ENCODE measurements around the gene PPHLN1.
"Not testable (repeated sequence)": the region's sequence is repeated elsewhere in the genome, so short reads cannot be mapped to it uniquely, and the experiment has no call there.

PPHLN1 gene

GRCh38 chr12:42323856-42324255 is 2.1 kb upstream of the PPHLN1 start:
- no peak for DNase-seq

- DNase-seq: no peak
These were observed 678 bp upstream of the PPHLN1 start for GRCh38 chr12:42325326-42325652.

DNA sequence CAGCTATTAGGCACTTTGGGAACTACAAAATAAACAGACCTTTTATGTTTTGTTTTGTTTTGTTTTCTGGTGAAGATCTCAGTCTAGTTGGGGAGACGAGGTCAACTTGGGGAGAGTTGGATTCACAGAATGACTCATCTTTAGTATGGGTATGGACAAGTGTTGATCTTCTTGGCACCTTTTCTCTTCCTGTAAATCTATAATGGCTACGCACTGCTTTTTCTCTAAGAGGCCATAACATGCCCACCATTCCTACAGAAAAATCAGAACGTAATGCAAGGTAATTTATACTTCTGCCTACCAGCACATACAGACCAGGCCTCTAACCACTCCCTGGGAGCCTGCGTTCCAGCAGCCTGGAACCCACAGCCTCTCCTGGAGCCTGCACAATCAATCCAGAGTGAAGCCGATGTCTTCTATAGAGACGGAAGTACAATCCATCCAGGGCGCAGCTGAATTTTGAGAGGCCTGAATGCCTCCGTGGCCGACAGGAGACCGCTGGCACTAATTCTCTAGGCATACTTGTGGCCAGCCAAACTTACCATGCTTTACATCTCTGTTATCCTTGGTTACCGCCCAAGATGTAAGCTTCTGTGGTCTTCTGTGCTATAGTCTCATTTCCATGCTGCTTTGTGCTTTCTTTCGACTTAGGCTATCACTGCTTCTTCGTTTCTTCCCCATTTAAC is 717 bp downstream of the PPHLN1 start:
- peak; percentile 28 for DNase-seq

- no peak for DNase-seq
These were observed 1.2 kb downstream of the PPHLN1 start for GRCh38 chr12:42327227-42327590.

DNA sequence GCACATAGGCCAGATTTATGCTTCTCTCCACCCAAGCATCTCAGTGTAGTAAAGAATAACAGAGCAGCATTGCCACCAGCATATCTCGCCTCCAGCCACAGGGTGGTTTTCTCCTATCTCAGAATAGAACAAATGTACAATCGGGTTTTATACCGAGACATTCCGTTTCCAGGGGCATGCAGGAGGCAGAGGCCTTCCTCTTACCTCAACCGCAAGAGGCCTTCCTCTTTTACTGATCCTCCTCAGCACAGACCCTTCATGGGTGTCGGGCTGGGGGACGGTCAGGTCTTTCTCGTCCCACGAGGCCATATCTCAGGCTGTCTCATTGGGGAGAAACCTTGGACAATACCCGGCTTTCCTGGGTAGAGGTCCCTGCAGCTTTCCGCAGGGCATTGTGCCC is 4.1 kb downstream of the PPHLN1 start:
- DNase-seq: not testable (repeated sequence)

DNA sequence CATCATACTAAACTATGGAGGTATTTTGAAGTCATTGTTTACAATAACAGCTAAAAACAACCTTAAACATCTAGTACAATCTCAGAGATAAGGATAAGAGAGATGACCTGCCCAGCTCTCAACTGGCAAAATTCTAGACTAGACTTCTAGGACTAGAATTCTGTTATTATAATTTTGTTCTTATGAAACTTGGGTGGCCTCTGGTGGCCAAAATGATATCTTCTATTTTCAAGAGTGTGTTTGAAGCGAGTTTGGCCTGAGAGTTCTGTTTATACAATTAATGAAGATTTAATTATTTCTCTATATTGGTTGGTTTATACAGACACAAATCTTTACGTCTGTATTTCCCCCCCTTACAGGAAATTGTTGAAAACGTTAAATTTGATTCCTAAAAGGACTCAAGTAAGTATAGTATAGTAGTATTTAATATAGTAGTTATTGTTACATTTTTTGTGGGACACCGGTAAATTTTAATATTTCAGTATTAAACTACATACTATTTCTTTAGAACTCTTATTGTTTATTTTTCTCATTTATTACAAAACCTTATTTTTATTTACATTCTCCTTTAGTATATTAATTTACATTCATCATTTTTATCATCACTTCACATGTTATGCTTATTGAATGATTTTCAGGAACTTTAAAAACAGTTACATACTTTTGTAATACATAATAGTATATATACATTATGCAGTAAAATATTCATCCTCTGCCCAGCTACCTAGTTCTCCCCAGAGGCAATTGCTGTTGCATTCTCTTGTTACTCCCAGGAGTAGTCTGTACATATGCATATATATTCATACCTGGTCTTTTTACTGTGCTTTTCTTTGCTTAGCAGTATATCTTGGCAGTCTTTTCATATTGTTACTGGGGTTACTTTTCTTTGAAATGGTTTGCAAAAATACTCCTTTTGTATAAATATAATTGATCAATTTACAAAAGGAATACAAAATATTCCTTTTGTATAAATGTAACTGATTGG is 6.6 kb downstream of the PPHLN1 start:
- peak; percentile 66 for DNase-seq

DNA sequence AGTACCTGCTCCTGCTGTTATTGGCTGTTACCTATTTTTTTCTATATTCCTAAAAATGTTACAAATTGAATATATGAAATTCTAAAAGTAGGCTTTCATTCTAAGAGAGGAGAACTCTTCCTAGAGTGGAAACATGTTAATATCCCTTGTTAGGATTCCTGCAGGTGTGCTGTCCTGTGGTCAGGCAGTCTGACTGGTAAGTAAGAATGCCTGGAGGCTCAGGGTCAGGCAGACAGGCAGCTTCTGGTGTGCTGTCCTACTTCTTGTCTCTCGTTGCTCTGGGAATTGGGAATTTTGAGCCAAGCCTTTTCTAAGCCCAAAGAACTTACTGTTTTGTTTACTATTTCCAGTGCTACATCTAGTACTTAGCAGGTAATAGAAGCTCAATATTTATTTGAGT is 10.3 kb downstream of the PPHLN1 start:
- DNase-seq: no peak

- DNase-seq: no peak
These were observed 12.3 kb downstream of the PPHLN1 start for GRCh38 chr12:42338280-42338679.

- DNase-seq: no peak
These were observed 16.1 kb downstream of the PPHLN1 start for GRCh38 chr12:42342028-42342427.

- no peak for DNase-seq
These were observed 17.8 kb downstream of the PPHLN1 start for GRCh38 chr12:42343721-42344120.

GRCh38 chr12:42346403-42347002 is 20.5 kb downstream of the PPHLN1 start:
- DNase-seq: no peak

- not testable (repeated sequence) for DNase-seq
These were observed 23.4 kb downstream of the PPHLN1 start for GRCh38 chr12:42349119-42350020.

DNA sequence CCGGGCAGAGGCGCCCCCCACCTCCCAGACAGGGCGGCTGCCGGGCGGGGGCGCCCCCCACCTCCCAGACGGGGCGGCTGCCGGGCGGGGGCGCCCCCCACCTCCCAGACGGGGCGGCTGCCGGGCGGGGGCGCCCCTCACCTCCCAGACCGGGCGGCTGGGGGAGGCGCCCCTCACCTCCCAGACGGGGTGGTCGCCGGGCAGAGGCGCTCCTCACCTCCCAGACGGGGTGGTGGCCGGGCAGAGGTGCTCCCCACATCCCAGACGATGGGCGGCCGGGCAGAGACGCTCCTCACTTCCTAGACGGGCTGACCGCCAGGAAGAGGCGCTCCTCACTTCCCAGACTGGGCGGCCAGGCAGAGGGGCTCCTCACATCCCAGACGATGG is 24.0 kb downstream of the PPHLN1 start:
- not testable (repeated sequence) for DNase-seq

DNA sequence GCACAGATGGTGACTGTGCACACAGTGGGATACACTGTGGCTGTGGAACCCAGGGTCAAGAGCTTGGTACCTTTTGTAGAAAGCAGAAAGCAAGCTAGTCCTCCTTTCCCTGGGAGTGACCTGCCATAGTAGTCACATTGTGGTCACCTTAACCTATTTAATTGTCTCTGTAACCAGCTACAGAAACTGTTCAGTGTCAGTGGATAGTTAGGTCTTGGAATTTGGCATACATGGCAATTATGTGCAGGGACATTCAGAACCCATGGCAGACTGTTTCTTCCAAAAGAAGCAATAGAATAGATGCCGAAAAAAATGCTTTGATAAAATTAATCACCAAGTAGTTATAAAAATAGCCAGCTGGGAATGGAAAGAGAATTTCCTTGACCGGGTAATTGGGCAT is 30.4 kb downstream of the PPHLN1 start:
- no peak for DNase-seq

DNA sequence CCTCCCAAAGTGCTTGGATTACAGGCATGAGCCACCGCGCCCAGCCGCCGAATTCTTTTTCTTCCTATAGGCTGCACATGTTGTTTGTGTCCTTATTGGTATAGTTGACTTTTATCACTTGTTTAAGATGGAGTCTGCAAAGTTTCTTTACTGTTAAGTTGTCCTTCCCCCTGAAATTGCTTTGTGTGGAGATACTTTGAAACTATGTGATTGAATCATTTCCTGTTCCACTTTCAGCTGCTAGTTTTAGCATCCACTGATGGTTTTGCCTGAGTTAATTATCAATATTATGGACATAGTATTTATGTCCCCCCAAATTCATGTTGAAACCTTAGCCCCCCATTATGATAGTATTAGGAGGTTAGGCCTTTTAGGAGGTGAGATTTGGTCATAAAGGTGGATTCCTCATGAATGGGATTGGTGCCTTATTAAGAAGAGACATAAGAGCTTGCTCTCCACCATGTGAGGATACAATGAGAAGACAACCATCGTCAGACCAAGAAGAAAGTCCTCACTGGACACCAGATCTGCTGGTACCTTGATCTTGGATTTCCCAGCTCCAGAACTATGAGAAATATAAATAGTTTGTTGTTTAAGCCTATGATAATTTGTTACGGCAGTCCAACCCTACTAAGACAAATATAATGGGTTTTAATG is 34.9 kb downstream of the PPHLN1 start:
- no peak for DNase-seq

DNA sequence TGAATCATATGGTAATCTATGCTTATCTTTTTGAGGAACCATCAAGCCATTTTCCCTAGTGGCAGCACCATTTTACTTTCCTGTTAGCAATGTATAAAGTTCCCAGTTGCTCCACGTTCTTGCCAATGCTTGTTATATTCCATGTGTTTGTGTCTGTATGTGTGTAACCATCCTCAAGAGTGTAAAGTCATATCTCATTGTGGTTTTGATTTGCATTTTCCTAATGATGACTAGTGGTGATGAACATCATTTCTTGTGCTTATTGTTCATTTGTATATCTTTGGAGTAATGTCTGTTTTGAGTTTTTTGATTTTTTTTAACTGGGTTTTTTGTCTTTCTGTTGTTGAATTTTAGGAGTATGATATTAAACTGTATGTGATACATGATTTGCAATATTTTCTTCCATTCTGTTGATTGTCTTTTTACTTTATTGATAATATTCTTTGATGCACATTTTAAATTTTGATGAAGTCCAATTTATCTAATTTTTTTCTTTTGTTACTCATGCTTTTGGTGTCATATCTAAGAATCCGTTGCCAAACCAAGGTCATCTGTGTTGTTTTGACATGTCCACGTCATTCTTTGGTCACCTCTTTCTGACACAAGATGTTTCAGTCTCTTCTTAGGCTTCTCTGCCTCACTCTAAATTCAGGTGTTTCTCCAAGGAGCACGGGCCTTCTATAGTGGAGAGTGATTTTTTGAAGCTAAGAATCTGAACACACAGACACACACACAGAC is 36.1 kb downstream of the PPHLN1 start:
- no peak for DNase-seq

- DNase-seq: no peak
These were observed 36.8 kb downstream of the PPHLN1 start for GRCh38 chr12:42362647-42363260.

- DNase-seq: no peak
These were observed 38.7 kb downstream of the PPHLN1 start for GRCh38 chr12:42364692-42365091.

GRCh38 chr12:42365486-42365885 is 39.5 kb downstream of the PPHLN1 start:
- DNase-seq: no peak

GRCh38 chr12:42370013-42370412 is 44.0 kb downstream of the PPHLN1 start:
- no peak for DNase-seq

GRCh38 chr12:42372154-42372791 is 46.3 kb downstream of the PPHLN1 start:
- peak; percentile 73 for DNase-seq
